Stromal cell of bone marrow (primary cell): ENCODE measurements around the gene CRYBB1.
A peak's percentile ranks its signal among the peaks of the same experiment; 100 is the strongest.

Experiments used
- DNase-seq: peaks from one replicate; pipeline ENCODE4 v3.0.0-alpha.2; 2012; ENCODE audit warnings: low read depth

The CRYBB1 gene

GRCh38 chr22:26577081-26577480, 40.7 kb downstream of the CRYBB1 start:
- no peak for DNase-seq

- no peak for DNase-seq
Observed at GRCh38 chr22:26576026-26576680, 41.7 kb downstream of the CRYBB1 start.

- no peak for DNase-seq
Observed at GRCh38 chr22:26574001-26574723, 43.7 kb downstream of the CRYBB1 start.

- no peak for DNase-seq
Observed at GRCh38 chr22:26573026-26573662, 44.7 kb downstream of the CRYBB1 start.

- DNase-seq, result no peak
Observed at GRCh38 chr22:26570864-26571525, 46.8 kb downstream of the CRYBB1 start.

- DNase-seq, result no peak
Observed at GRCh38 chr22:26570115-26570514, 47.7 kb downstream of the CRYBB1 start.

- no peak for DNase-seq
Observed at GRCh38 chr22:26568207-26568706, 49.6 kb downstream of the CRYBB1 start.

GRCh38 chr22:26567610-26568009, 50.2 kb downstream of the CRYBB1 start:
- no peak for DNase-seq

GRCh38 chr22:26566994-26567393, 50.8 kb downstream of the CRYBB1 start:
- no peak for DNase-seq

- DNase-seq, result no peak
Observed at GRCh38 chr22:26565889-26566288, 51.9 kb downstream of the CRYBB1 start.

GRCh38 chr22:26565181-26565580, 52.6 kb downstream of the CRYBB1 start:
- DNase-seq, result no peak

- DNase-seq, result no peak
Observed at GRCh38 chr22:26564672-26565071, 53.2 kb downstream of the CRYBB1 start.

GRCh38 chr22:26564181-26564580, 53.6 kb downstream of the CRYBB1 start:
- no peak for DNase-seq

GRCh38 chr22:26563022-26563421, 54.8 kb downstream of the CRYBB1 start:
- DNase-seq, result no peak

- DNase-seq, result no peak
Observed at GRCh38 chr22:26561756-26562417, 55.9 kb downstream of the CRYBB1 start.

GRCh38 chr22:26559961-26560575, 57.8 kb downstream of the CRYBB1 start:
- DNase-seq, result no peak

GRCh38 chr22:26558248-26558895, 59.5 kb downstream of the CRYBB1 start:
- DNase-seq, result peak; percentile 31

GRCh38 chr22:26556904-26557303, 60.9 kb downstream of the CRYBB1 start:
- DNase-seq, result no peak

GRCh38 chr22:26555478-26555877, 62.3 kb downstream of the CRYBB1 start:
- DNase-seq, result no peak

GRCh38 chr22:26554956-26555355, 62.9 kb downstream of the CRYBB1 start:
- DNase-seq, result no peak
